GM12891 (cell line): ENCODE data around the gene SLC26A1.
"Not testable (repeated sequence)": the region's sequence is repeated elsewhere in the genome, so short reads cannot be mapped to it uniquely, and the experiment has no call there.

Source experiments
- DNase-seq: peaks from one replicate; pipeline ENCODE4 v3.0.0; 2011; ENCODE audit warnings: low spot score; ENCODE audit not compliant: insufficient read length
- FAIRE-seq: peaks from 2 replicates; lab custom pipeline; 2011; peaks lifted over from hg19 to GRCh38; lab: Jason Lieb, UNC
- PAX5 ChIP-seq: IDR thresholded peaks from 2 replicates; pipeline ENCODE4 v1.6.1; 2011; ENCODE audit warnings: low read length, moderate library complexity, mild to moderate bottlenecking; ENCODE audit not compliant: insufficient read depth, severe bottlenecking
- POLR2A ChIP-seq: IDR thresholded peaks from 2 replicates; pipeline ENCODE4 v1.6.1; 2011; ENCODE audit warnings: low read depth, low read length, control low read depth
- POLR2AphosphoS5 ChIP-seq: IDR thresholded peaks from 2 replicates; pipeline ENCODE4 v1.6.1; 2011; ENCODE audit warnings: low read depth, low read length, control low read depth
- POU2F2 ChIP-seq: IDR thresholded peaks from 2 replicates; pipeline ENCODE4 v1.6.1; 2011; ENCODE audit warnings: low read depth, mild to moderate bottlenecking, control low read depth, low read length, moderate library complexity
- SPI1 ChIP-seq: IDR thresholded peaks from 2 replicates; pipeline ENCODE4 v1.6.1; 2011; ENCODE audit warnings: low read depth, low read length, control low read depth
- TAF1 ChIP-seq: IDR thresholded peaks from 2 replicates; pipeline ENCODE4 v1.6.1; 2011; ENCODE audit warnings: low read depth, low read length, control low read depth

Gene SLC26A1

DNA sequence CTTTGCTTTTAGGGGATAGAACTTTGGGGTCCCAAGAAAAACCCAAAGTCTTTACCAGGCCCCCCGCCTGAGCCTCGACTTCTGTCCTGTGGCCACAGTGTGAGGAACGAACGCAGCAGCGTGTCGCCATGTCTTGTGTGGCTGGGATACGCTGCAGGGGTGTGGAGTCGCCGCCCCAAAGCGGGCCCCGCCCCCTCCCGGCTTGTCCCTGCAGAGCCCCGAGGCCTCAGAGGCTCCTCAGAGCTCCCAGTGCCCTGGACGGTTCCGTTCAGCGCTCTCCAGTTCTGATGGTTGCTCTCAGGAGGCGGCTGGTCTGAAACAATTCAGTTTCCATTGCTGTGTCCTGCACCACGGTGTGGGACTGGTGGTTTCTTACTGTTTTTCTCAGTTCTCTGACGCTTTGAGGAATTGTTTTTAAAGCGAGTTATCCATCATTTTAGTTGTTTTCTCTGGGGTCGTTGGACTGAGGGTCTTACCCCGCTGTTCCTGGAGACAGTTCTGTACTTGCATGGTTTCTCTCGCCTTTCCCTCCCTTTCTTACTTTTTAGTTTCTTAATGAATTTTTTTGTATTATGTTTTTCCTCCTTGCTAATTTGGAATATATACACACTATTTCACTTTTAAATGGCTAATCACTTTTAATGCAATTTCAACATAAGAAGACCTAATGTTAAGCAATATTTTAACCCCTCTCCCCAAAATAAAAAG lies 7.9 kb downstream of the SLC26A1 start:
- TF ChIP-seq SPI1 (no peak), POLR2AphosphoS5 (no peak)
- FAIRE-seq: no peak
- no peak for DNase-seq

DNA sequence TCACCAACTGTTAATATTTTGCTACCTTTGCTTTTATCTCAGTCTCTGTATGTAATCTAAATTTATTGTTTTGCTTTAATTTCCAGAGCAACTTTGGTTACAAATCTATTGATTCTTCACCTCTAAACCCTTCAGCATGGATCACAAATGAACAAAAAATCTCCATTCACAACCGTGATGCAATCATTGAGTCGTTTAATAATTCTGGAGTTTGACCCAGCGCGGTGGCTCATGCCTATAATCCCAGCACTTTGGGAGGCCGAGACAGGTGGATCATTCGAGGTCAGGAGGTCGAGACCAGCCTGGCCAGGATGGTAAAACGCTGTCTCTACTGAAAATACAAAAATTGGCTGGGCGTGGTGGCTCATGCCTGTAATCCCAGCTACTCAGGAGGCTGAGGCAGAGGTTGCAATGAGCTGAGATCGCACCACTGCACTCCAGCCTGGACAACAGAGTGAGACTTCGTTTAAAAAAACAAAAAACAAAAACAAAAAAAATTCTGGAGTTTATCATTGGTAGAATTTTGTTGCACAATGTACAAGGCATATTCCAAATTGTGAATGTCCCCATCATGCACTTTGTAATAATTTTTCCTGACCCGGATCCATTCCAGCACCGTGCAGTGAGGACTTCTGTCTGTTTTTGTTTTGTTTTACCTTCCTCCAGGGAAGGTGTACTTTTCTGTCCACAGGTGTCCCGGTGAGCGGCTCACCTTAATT lies 8.7 kb downstream of the SLC26A1 start:
- FAIRE-seq: no peak
- TF ChIP-seq POU2F2: no peak
- no peak for TF ChIP-seq POLR2A
- no peak for TF ChIP-seq SPI1
- TF ChIP-seq TAF1: no peak
- no peak for TF ChIP-seq POLR2AphosphoS5
- TF ChIP-seq PAX5: no peak
- DNase-seq: no peak

DNA sequence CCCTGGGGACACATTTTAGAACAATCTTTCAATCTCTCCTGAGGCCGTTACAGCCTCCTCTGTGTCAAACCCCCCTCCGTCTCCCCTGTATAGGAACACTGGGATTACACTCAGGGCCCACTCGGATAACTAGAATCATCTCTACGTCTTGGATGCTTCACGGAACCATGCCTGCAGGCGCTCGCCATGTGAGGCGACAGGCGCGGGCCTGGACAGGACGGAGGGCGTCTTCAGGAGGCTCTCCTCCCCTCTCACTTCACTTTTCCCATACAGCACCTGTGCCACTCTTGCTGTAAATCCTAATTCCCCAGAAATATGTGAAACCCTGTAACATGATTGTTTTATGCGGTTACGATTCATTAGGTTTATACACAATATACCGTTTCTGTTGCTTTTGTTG lies 10.4 kb downstream of the SLC26A1 start:
- DNase-seq (no peak), FAIRE-seq (no peak)
- TF ChIP-seq POLR2AphosphoS5 (no peak), TAF1 (no peak), PAX5 (no peak), POU2F2 (no peak), POLR2A (no peak), SPI1 (no peak)

DNA sequence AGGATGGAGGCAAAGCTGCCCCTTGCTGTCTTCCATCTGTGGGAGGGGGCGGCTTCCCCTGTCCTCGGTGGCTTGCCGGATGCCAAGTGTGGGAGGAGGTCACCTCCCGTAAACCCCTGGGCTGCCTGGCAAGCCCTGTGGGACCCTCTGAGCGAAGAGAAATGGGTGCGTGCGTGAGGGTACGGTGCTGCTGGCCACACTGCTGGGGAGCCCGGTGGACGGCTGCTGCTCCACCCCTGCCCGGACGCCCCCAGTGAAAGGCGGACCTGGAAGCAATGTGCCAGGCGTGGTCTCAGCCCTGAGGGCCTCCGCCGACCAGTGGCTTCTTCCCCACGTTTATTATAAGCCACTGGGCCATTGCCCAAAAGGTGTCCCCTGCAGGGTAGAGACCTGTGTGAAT lies 10.9 kb downstream of the SLC26A1 start:
- no peak for DNase-seq
- TF ChIP-seq SPI1 (no peak), POLR2A (no peak), TAF1 (no peak), POLR2AphosphoS5 (no peak)
- FAIRE-seq: no peak

DNA sequence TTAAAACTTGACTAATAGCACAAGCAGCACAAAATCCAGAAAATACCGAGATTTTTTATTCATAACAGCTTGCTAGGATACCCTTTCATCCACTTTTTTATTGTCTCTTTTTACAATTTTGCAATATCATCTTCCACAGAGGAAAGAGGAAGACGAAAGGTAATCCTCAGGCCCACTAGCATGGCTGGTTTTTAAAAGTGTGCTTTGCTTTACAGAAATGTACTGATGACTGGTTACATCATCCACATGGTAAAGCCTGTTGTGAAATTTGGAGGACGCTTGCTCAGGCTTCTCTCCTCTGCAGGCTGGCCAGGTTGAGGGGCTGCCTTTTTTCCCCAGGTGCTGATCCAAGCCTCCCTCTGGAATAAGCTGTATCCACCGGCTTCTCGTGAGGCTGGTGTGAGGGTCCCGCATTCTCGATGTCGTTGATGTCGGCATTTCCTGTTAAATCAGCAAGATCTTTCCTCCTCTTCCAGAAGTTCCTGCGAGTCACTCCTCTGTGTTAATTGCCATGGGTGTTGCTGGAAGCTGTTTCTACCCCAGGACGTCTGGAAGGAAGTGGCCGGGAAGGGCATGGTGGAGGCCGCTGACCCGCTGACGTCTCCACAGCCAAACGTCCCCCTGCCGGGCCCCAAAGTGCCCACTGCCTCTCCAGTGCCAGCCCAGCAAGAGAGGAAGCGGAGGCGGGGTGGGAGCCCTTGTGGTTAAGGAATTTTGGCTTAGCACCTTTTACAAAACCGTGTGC lies 14.1 kb downstream of the SLC26A1 start:
- FAIRE-seq: no peak
- no peak for DNase-seq
- TF ChIP-seq TAF1 (no peak), POLR2A (no peak), PAX5 (no peak), SPI1 (no peak), POU2F2 (no peak), POLR2AphosphoS5 (no peak)

DNA sequence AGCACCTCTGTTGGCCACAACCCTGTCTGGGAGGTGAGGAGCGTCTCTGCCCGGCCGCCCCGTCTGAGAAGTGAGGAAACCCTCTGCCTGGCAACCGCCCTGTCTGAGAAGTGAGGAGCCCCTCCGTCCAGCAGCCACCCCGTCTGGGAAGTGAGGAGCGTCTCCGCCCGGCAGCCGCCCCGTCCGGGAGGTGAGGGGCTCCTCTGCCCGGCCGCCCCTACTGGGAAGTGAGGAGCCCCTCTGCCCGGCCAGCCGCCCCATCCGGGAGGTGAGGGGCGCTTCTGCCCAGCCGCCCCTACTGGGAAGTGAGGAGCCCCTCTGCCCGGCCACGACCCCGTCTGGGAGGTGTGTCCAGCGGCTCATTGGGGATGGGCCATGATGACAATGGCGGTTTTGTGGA lies 17.2 kb downstream of the SLC26A1 start:
- not testable (repeated sequence) for DNase-seq, FAIRE-seq

DNA sequence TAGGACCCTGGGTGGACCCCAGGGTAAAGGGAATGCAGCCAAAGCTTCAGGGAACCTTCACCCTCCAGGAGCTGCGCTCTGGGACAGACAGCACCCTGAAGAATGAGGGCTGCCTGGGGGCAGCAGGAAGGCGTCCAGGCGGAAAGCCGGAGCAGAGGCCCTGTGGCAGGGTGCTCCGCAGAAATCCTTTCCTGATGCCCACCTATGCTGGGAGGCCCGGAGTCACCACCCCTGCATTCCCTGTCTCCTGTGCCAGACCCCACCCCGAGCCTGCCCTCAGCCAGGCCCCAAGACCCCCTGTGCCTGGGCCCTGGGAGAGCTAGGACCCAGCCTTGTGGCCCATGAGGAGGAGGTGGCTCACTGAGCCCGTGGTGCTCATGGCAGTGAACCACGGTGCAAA lies 18.5 kb downstream of the SLC26A1 start:
- TF ChIP-seq TAF1: no peak
- TF ChIP-seq SPI1: no peak
- no peak for FAIRE-seq

DNA sequence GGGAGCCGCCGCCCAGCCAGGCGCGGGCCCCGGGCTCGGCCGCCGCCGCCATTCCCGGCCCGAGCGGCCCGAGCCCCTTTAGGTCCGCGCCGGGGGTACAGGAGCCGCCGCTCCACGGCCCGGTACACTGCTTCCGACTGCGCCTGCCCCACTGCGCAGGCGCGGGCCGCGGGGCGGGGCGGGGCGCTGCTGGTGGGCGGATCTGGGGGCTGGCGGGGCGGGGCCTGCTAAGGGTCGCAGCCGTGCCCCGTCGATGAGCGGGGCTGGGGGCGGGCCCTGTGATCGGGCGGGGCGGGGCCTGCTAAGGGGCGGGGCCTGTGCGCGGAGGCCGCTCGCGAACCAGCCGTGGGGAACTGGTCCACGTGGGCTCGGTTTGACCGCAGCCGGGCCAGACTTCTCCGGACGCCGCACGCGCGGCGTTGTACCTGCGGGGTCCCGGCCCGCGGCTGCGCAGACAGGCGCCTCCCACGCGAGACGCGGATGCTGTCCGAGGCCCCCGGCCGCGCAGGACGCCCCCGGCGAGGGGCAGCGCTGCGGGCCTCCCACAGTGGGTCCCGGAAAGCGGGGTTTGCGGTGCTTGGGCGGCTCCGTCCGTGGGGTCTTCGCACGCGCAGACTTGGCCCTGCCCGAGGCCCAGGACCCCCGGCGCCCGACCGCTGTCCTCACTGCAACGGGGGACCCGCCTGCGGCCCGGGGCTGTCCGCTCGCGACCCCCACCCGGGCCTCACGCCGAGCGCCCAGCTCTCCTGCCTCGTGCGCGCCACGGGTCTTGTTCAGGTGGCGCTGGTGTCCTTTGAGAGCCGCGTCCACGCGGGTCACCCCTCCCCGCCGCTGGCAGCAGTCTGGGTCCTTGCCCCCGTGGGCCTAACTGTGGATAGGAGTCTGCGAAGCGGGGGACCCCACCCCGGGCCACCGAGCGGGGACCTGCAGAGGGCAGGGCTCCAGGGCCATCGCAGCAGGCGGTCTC lies 19.5 kb downstream of the SLC26A1 start, which contains the start of gene DGKQ:
Gene DGKQ, minus strand, starts transcription at position 139 of the 967 bp plus-strand sequence. Its CDS starts 87 bp downstream, at position 52.
- DNase-seq (peak; percentile 99), FAIRE-seq (peak; percentile 79)
- TF ChIP-seq TAF1: no peak
- TF ChIP-seq POLR2AphosphoS5: no peak
- TF ChIP-seq SPI1: no peak
- TF ChIP-seq PAX5: no peak
- TF ChIP-seq POLR2A: no peak
- no peak for TF ChIP-seq POU2F2

More for the DNA sequence above, 18.5 kb downstream of the SLC26A1 start:
- DNase-seq: no peak

DNA sequence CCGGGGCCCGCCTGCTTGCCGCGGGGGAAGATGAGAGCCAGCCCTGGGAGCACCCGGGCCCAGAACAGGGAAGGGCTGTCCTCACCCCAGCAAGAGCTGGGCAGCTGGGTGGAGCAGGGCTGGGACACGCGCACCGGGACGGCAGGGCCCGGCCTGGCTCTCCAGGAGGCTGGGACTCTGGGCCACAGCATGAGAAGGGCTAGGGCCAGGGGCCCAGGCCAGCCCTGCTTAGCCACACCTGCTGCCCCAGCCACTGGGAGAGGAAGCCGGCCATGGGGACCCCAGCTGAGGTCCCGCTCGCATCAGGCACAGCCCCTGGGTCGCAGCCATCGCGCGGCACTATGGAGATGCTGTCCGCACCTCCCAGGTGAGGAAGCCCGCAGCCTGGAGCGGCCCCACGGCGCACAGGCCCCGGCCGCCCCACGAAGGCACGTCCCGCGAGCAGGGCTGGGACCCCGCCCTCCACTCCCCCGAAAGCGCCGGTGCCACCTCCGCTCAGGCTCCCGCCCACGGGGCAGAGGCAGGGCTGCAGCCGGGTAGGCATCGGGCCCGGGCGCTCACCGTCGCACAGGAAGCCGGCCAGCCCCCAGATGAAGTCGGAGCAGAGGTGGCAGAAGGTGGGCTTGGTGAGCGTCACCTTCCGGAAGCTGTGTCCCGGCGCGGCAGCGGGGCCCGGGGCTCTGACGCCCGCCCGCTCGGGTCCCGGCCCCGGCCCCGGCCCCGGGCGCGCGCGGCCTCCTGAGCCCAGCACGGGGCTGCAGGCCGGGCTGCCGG lies 20.4 kb downstream of the SLC26A1 start:
- FAIRE-seq (no peak), DNase-seq (peak; percentile 77)
- TF ChIP-seq POLR2AphosphoS5: no peak
- TF ChIP-seq POU2F2: no peak
- TF ChIP-seq PAX5: no peak
- no peak for TF ChIP-seq POLR2A
- TF ChIP-seq TAF1: no peak
- no peak for TF ChIP-seq SPI1
